ENCODE results near the gene MPRIP. TPM values are rescaled to one million over a fixed set of nuclear protein-coding genes. Genes with fewer than 3 reads are reported as not detected.

The MPRIP gene
- total RNA-seq, 1 experiment from 2014 or later = 135 TPM

DNA sequence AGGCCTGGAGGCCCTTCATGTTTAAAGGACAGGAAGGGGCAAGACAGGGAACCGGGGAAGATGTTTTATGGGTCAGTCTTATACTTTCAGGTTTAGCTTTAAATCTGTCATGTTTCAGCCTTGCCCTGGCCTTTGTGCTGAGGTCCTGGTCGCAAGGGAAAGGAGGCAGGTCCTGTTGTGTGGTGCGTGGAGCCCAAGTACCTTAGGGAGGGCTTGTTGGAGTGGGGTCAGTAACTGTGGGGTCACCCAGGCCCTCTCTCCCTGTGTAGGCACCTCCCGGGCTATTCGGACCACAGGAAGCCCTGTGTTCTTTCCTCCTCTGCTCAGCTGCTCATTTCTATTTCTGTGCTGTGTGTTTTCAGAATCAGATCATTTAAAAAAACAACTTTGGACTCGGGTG lies 42.7 kb downstream of the MPRIP start:
- no peak for DNase-seq (ENCODE audit: low read depth)

DNA sequence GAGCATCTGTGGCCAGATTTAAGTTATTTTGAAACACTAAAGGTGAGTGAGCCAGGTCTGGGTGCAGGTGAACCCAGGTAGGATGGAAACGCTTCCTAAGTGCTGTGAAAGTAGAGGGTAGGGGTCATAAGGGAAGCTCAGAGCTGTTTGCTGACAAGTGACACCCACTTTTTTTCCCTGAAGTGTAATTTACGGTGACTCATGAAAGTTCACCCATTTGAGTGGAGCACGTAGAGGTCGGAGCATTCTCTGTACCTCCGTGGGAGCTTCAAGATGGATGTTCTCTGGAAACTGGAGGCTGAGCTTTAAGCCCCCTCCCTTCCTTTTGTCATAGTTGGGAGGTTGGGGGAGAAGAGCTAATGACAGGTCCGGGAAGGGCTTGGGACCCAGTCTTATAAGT lies 44.3 kb downstream of the MPRIP start:
- DNase-seq (ENCODE audit: low read depth) = no peak

DNA sequence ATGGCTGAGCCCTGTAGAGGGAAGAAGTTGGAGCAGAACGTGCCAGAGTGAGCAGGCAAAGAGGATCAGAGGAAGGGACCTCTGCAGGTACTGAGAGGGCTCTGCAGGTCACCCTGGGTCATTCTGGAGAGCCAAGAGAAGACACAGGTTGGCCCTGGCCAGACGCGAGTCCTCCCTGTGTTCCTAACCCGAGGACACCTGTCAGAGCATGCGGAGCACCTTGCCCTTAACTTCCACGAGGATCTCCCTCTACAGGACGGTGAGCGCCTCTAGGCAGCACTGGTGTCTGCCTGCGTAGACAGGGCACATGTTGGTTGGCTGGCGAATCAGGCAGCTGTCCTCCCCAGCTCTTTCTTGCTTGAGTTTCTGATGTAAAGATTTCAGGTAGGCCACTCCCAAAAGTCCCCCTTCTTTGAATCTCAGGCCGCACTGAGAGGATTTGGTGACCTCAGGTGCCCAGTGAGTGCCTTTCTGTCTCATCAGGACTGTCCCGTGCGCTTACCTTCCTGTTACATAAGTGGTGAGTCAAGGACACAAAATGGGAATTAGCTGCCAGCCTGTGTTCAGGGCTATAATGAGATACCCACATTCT lies 45.3 kb downstream of the MPRIP start:
- DNase-seq (ENCODE audit: low read depth) = no peak

DNA sequence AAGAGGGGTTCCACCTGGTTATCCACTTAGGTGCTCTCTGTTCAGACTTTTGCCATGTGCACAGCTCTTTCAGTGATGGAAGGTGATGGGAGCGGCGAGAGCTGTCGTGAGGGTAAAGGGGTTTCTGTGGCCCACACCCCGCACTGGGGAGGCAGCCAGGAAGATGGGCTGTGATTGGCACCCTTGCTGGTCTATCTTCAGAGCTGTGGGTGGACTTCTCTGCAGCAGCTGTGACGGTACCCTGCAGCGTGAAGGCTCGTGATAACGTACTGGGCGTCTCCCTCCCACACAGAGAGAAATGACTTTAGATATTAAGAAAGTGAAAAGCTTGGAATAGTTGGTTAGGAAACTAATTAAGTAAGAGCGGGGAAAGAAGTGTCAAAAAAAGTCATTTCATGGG lies 45.8 kb downstream of the MPRIP start:
- DNase-seq (ENCODE audit: low read depth) = no peak

DNA sequence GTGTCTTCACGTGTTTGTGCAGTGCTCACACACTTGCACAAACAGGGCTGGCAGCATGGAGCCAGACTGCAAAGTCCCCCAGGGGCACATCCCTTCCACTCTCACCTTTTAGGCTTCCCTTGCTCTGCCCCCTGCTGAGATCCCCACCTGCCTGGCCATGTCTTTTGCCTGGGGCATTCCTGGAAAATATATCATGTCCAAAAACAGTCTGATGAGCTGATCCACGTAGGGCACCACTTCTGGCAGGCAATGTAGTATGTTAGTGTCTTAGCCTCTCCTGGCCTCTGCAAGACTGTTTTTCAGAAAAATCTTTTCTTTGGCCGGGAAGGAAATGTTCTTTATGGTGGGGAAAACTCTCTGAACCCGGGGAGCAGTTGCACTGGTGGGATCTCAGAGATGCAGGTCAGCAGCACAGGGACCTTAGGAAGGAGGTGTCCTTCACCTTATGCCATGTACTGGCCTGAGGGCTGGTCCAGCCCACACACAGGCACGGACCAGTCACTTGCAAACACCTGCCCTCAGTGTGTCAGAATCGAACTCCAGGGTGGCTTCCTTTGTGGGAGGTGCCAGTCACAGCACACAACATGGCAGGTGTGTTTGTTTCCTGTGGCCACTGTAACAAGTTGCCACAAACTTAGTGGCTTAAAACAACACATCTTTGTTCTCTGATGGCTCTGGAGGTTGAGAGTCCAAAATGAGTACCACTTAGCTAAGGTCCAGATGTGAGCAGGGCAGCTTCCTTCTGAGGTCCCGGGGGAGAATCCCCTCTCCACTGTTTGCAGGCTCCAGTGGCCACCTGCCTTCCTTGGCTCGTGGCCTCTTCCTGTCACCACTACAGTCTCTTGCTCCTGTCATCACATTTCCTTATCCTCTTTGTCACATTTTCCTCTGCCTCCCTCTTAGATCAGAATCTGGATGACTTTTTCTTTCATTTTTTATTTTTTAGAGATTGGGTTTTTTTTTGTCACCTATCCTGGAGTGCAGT lies 46.6 kb downstream of the MPRIP start:
- DNase-seq (ENCODE audit: low read depth) = no peak

DNA sequence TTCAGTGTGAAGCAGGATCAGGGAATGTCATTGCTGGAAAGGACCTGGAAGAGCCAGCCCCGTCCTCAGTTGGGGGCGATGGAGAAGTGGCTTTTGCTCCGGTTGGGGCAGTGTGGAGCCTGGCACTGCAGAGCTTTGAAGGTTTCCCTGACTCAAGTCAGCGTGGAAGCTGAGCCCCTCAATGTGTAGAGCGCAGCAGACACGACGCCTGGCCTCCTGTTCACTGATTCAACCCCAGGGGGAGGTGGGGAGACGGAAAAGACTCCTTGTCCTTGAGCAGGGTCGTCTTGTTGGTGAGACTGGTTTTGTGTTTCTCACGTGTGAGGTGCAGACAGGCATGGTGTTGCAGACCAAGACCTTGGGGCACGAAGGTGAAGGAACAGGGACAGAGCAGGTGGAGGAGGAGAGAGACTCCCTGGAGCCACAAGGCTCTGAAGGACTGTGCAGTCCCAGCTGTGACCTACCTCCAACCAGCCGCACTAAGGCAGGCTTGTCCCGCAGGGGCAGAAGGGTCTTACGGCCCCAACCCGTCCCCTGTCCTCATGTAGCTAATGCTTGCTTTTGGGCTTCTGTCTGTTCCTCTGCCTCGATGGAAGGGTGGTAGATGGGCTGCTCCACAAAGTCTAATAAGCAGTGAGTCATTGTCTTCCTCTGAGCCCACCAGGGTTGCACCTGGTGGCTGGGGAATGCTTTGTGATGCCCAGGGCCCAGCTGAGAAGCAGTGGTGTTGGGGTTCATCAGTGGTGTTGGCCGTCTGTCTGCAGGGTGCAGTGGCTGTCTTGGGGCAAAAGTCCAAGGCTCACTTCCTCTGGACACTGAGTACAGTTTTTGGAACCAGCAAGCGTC lies 47.8 kb downstream of the MPRIP start:
- DNase-seq (ENCODE audit: low read depth) = no peak

DNA sequence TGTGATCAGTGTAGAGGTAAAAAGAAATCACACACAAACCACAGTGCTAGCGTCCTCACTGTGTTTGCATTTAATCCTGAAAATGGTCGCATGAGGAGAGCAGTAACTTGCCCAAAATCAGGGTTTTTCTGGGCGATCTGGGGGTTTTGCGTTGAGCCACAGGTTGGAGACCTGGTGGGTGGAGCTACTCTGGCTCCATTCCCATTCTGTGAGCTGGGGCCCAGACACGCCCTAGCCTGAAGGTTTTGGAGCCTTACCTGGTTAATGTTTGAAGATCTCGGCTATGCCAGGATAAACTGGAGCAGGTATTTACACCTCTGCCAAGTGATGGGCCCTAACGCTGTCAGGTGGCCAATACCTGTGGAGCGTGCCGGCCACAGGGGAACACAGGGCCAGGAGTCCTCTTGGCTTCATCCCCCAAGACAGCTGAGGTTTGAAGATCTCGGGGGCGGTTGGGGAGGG lies 48.4 kb downstream of the MPRIP start:
- DNase-seq (ENCODE audit: low read depth) = no peak

DNA sequence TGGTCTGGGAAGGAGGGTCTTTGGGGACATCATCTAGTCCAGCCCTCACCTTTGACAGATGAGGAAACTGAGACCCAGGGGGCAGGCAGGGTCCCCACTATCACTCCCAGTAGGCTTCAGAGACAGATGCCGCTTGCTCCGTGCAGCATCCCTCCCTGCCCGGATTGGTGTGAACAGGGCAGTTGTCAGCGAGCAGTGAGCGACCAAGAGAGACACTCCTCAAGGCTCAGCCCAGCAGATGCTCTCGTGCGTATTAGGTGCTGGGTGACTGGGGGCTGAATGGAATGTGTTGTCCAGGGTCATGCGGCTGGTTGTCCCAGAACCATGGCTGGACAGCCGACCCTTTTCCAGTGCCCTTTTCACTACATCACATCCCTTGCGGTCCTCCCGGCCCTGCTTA lies 49.0 kb downstream of the MPRIP start:
- DNase-seq (ENCODE audit: low read depth) = no peak

DNA sequence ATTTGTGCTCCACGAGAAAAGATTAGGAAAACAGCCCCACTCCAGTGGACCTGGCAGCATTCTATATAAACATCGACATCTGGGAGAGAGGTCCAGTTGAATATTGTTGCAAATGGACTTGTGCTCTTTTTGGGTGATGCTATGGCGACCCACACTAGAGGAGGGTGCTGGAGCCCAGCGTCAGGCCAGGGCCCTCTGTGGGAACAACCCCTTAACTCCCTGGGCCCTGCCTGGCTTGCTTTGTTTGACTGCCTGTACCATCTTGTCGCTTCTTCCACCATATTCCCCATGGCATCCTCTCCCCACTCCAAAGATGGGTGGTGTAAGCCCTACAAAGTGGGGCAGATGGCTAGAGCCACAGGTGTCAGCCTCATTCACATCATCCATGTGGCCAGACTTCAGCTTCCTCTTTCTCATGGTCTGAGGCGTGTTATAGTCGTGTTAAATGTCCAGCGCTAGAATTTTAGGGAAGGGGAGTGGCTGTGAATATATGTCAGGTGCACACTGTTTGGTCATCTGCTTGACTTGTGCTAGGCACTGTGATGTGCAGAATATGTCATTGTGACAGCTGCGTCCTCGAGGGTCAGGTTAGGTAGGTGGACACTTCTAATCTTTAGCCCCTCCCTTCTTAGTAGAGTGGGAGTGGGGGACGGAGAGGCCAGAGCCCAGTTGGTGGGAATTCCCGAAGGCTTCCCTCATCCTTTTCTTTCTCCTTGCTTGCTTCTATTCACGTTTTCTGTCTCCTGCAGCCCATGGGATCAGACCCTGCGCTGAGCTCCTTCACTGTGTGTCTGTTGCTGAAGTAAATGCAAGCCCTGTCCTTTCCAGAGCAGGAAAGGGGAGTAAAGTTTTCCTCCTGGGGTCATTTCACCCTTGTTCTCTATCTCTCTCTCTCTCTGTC lies 49.8 kb downstream of the MPRIP start:
- no peak for DNase-seq (ENCODE audit: low read depth)

DNA sequence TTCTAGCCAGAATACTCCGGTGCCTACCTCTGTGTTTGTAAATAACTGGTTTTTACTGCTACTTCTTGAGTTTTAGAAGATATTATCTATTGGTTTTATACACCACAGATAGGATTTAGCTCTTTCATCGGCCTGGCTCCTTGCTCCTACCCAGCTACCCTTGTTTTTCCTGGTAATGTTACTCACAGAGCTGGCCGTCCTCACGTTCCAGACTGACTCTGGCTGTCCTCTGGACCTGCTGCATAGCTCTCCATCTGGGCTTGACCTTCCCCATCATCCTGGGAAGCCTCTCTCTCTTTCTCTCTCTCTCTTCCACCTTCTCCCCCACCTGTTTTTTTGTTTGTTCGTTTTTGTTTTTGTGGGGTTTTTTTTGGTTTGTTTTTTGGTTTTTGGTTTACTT lies 51.5 kb downstream of the MPRIP start:
- DNase-seq (ENCODE audit: low read depth) = no peak

DNA sequence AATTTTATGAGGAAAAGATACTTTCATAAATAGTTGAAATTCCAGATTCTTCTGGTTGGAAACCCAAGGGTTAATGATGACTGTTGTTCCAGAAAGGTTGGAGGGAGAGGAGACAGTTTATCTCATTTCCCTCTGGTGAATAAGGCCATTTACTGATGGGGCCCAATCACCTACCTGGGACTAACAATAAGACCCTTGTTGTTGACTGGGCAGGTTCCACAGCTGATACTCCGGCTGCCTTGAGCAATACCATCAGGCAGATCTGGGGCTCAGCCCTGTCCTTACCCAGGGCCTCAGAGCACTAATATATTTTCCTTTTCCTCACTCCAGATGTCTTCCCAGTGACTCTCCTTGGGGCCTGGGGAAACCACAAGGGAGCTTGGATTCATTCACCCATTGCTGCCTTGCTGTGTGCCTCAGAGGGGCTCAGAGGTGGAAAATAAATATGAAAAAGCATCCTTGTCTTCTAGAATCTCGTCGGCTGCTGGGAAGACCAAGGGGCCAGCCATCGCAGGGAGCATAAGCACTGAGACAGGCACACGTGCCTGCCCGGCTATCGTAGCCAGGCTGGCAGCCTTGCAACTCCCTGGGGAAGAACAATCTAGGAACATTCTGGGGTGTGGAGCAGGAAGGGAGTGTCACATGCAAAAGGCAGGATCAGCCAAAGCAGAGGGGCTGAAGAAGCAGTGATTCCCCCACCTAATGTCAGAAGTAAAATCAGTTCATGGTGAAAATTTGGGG lies 54.4 kb downstream of the MPRIP start:
- DNase-seq (ENCODE audit: low read depth) = no peak

DNA sequence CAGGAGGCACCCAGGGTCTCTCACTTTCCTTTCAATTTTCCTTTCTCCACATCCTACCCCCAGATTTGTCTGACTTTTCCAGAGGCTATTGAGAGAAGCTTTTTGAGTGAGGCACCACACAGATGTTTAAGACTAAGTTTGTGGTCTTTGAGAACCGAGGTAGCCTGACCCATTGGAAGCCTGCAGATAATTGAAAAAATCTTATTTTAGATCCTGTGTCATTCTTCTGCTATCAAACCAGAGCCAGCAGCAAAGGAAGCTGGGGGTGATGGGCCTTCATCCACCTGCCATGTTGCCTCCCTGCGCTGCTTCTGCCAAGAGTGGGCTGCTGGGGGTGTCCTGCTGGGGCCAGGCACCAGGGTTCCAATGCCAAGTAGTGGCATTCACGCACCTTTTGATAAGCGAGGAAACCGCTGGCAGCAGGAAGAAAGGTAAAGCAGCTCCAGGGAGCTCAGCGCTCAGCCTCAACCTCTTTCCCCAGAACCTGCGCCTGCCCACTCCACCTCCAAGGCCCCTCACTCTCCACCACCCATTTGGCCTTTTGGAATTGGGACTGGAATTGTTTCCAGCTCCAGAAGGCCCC lies 55.6 kb downstream of the MPRIP start:
- no peak for DNase-seq (ENCODE audit: low read depth)

DNA sequence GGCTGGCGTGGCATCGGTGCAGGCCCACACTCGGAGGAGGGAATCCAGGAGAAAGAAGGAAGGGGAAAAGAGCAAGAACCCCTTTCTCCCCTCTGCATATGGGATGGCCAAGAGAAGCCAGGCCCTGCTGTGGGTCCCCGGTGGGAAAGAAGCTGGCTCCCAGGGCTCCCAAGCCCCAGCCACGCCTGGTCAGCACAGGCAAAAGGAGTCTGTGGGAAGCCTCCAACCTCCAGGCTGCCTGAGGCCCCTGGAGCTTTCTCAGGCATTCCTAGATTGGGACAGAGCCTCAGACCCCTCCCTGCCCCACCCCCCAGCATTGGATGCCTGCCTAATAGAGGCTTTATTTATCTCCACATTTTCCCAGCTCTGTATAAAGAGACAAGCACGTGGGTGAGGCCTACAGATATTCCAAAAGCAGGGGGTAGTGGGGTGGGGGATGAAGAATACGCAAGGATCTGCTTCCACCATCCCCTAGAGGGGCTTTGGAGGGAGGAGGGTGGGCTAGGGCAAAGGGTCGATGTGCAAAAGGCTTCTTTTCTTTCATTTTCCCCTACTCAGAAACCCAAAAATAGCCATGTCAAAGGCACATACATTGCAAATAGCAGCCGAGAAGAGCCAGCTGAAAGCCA lies 56.4 kb downstream of the MPRIP start:
- DNase-seq (ENCODE audit: low read depth) = no peak

DNA sequence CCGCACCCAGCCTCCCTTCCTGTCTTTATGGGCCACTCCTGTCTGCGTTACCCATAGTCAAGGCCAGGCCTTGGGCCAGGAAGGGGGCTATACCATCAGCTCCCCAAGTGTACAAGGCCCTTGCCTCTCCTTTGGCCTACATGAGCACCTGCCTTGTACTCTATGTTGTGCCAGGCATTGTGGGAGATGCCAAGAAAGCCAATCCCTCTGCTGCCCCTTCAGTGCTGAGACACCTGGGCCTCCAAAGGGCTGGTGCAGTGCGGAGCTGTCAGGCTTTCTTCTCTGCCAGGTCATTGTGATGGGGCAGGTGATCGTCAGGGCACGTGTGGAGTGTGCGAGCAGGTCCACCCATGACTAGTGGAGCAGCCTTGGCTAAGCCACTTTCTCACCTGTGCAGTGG lies 59.9 kb downstream of the MPRIP start:
- no peak for DNase-seq (ENCODE audit: low read depth)

DNA sequence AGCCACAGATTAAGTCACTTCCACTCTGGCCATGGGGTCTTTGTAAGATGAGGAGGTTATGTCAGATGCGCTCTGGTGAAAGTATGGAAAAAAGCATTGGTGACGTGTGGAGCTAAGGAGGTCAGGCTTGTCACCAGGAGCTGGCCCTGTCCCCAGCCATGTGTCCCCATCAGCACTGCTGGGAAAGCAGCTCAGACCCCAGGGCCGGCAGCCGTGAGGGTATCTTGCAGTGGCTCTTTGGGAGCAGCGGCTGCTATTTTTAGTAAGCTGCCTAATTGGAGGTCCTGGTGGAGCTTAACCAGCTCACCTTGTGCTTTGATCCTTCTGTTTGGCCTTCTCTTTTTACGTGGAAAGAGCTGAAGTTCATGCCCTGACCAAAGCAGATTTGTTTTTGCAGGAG lies 60.9 kb downstream of the MPRIP start:
- DNase-seq (ENCODE audit: low read depth) = no peak

DNA sequence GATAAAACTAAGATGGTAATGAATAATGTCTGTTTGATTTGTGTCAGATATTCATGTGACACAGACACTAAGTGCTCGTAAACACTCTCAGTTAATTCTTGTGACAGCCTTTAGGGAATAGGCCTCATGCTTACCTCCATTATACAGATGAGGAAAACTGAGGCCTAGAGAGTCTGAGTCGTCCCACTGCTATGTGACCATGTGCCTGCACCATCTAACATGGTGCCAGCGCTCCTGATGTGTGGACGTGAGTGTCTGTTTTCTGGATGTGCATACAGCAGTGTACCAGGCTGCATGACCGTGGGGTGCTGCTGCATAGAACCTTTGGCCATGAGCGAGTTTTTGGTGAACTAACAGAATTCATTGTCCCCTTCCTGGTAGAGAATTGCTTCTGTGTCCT lies 61.8 kb downstream of the MPRIP start:
- DNase-seq (ENCODE audit: low read depth) = no peak

DNA sequence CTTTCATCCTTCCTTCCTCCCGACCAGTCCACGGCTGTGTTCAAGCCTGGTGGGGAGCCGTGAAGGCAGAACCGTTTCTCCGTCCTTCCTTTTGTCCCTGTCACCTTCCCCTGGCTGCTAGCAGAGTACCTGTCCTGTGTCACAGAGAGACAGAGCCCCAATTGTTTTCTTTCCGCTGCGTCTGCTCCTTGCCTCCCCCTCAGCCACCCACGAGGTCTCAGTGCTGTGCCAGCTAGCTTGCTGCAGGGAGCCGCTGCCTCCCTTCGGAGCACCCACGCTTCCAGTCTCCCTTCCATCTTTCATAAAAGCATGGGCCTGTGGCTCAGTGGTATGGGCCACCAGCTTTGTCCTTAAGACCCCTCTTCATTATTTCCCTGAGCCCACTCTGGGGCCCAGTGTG lies 62.2 kb downstream of the MPRIP start:
- DNase-seq (ENCODE audit: low read depth) = no peak

DNA sequence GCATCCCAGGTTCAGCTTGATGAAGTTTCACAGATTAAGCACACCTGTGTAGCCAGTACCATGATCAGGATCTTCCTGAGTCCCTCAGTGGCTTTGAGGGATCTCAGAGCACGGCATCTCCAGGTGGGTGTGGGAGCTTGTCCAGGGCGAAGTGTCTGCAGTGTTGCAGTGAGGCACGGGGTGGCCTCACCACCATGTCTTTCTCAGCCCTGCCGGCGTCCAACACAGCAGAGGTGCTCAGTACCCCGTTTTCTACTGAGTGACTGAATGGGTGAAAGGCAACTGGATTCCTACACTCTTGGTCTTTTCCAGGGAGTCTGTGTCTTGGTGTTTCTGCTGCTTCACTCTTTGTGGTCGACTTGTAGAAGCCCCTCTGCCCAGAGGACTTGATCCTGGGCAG lies 63.7 kb downstream of the MPRIP start:
- DNase-seq (ENCODE audit: low read depth) = no peak

DNA sequence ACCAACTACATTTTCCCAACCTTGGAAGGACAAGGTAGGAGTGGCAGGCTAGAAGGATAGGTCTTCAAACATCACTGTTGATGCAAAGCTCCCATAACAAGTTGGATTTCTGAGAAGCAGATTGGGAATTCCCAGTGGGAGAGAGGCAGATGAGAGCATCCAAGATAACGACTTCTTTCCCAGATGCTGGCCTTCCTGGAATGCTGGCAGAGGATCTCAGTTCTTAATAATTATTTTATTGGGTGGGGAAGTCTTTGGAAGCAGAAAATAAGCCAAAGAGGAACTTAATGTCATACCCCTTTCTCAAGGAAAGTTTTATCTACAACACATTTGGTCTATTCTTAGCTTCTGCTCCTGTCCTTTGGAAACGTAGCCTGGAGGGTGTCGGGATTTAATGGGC lies 64.5 kb downstream of the MPRIP start:
- no peak for DNase-seq (ENCODE audit: low read depth)

DNA sequence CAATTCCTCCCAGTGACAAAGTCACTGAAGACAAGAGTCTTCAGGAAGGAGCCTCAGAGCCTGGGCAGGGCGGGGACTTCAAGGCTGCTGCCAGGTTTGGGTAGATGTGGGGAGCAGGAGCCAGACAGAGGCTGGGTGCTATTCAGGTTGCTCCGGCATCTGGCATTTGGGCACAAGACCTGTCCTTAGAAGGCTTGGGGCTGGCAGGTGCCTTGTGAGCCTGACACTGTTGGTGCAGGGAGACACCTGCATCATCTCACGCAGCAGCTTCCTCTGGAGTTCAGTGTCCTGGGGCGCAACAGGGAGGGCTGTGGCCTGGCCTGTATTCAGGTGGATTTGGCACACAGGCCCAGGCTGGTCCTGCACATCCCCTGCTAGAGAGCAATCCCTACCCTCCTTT lies 65.0 kb downstream of the MPRIP start:
- DNase-seq (ENCODE audit: low read depth) = no peak
